Measurements from ENCODE around the gene MAP2K5.

MAP2K5 gene

DNA sequence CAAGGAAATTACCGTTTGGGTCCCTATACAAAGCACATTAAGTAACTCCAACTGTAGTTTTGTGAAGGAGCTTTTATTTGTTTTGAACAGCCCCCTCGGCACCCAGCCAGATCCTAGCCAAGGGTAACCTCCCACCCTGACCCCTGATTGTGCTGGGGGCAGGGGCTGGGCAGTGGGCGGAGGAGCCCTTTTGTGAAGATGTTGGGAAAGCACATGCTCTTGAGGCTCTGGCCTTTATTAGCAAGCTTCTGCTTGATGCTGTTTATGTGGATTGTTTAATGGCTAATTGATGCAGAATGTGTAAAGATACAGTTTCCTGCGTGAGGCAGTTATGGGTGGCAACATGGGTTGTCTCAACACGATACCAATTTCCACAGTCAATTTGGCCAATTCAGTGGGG lies 136.5 kb downstream of the MAP2K5 start:
- no peak for DNase-seq

DNA sequence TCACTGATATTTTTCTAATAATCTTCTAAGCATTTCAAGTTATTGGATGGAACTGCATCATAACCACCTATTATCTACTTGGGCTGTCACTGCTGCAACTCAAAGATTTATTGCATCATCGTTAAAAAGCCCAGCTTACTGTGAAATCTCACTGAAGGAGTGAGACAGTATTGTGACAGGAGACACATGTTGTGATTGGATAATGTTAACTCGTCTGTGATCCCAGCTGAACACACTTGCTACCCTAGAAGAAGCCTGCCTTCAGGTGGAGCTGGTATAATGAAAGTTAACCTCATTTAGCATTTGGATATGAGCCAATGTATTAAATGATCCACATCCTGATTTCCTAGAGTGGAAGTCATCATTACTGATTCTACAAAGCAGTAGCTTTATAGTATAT lies 138.1 kb downstream of the MAP2K5 start:
- no peak for DNase-seq

DNA sequence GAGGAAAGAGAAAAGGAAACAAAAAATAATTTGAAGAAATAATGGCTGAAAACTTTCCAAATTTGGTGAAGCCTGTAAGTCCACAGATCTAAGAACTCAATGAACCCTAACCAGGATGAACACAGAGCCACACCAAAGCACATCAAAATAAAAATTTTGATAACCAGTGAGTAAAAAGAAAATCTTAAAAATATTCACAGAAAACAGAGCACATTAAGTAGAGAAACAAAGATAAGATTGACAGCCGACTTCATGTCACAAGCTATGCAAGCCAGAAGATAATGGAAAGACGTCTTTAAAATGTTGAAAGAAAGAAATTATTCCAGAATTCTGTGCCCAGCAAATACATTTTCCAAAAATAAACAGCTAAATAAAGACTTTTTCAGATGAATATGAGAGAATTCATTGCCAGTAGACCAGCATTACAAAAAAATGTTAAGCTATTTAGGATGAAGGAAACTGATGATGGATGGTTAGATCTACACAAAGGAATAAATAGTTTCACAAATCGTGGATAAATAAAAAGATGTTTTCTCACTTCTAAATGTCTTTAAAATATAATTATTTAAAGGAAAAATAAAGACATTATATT lies 142.6 kb downstream of the MAP2K5 start:
- DNase-seq: no peak

DNA sequence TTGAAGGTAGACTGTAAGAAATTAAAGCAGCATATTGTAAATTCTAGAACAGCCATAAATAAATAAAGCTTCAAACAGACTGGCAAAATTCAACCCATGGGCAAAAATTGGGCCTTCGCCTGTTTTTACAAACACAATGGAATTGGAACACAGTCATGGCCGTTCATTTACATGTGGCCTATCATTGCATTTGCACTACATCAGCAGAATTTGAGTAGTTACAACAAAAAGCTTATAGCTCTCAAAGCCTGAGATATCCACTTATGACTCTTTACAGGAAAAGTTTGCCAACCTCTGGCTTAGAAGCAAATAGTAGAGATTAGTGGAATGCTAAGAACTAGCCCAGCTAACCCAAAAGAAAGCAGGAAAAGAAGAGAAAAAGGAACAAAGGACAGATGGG lies 143.2 kb downstream of the MAP2K5 start:
- DNase-seq: no peak

DNA sequence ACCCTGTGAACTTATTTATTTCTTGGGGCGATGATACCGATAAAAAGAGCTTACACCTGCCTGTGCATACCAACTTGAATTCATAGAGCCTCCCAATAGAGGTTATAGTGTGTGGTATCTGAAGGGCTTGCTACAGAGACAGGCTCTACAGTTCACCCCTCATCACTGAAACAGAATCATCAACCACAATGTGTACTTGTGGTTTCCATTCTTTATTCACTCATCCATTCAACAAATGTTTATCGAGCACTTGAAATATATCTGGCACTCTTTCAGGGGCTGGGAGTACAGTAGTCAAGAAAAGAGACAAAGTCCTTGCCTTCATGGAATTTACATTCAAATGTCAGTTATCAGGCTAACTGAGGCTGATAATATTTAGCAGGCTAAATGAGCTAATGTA lies 148.4 kb downstream of the MAP2K5 start:
- DNase-seq: no peak

DNA sequence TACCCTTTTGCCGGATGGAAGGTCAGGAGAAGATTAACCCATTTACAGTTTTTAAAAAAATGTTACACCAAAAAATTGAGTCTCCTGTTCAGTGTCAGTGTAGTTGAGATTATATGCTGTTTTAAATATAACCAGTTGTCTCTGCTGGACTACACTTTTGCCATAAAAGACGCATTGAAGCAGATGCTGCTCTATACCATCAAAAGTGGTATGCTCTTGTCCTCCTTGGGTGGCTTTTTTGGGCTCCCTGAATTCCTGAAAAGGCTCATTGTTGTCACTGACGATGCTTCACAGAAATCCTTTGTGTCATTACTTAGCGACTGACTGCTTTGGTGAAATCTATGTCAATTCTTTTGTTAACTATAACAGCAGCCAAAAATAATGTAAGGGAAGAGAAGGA lies 148.9 kb downstream of the MAP2K5 start:
- DNase-seq: no peak

DNA sequence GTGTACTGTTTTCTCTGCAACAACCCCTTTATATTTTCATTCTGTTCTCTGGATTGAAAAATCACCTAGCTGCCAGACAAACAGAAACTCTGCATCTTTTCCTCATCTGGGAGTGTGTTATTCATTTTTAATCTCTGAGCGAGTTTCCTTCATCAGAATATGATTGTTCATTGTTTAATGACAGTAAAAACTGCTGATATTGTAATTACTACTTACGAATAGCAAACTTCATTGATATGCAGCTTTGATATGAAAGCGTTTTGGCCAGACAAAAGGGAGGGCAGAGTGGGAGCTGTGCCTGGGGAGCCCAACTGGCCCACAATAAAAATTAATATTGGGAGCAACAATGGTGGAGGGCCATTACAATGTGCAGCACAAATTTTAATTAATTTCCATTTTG lies 150.1 kb downstream of the MAP2K5 start:
- DNase-seq: no peak

DNA sequence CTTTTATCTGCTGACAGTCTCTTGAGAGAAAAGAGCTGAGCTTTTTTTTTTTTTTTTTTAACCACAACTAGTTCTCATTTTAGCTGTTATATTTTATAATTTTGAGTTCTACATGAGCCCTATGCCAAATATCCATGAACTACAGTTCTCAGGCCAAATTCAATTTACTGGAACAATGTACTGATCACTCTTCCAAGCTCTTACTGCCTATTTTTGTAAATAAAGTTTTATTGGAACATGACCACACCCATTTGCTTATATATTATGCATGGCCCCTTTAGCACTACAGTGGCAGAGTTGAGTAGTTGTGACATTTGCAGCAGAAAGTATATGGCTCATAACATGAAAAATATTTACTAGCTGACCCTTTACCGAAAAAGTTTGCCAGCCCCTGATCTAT lies 153.6 kb downstream of the MAP2K5 start:
- DNase-seq: no peak

DNA sequence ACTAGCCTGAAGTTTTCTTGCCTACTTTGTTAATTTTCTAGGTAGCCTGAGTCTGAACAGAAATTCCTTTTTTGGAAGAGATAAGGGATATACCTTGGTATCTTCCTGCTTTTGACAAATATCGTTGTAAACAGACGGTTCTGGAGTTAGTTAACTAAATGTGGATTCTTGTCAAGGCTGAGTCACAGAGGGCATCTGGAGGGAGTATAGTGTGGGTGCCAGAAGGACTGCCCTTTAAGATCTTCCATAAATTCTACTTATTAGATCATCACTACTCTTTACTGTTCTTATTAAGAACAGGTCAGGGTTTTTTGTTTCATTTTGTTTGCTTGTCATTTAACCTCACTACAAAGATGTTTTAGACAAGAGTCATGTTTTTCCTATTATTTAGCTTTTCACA lies 157.5 kb downstream of the MAP2K5 start:
- no peak for DNase-seq

DNA sequence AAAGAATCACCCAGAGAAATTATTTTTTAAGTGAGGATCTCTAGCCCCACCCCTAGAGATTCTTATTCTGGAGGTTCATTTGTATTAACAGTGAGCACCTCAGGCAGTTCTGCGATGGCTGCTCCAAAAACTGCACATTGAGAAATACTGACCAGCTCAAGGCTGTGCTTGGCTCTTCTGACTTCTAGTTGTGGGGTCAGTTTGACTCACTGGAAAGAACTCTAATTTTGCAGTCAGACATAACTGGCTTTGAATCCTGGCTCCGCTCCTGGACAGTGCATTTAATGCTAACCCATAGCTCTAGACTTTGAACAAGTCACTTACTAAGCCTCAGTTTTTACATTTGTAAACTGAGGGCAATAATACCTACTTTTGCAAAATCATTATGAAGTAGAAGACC lies 159.2 kb downstream of the MAP2K5 start:
- no peak for DNase-seq

DNA sequence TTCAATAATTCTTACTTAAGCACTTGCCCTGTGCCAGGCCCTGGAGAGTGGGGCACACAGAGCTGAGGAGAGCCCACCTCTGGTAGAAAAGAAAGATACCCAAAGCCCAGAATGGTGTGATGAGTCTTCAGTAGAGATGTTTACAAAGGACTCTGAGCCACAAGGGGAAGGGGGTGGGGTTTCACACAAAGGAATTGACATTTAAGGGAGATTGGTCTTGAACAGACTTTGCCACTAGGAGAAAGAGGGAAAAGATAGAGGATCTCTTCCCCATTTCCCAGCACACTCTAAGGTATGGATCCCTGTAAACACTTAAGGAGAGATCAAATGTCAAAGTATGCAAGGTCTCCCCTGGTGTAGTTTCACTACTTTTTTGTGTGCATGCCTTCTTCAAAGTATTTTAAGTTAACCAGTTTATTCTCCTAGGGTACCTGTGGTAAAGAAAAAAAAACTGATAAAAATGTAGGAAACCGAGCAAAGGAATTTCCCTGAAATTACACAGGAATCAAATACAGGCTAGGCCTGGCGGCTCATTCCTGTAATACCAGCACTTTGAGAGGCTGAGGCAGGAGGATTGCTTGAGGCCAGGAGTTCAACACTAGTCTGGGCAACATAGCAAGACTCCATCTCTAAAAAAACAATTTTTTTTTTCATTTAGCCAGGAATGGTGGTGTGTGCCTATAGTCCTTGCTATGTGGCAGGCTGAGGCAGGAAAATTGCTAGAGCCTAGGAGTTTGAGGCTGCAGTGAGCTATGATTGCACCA lies 165.2 kb downstream of the MAP2K5 start:
- DNase-seq: no peak

DNA sequence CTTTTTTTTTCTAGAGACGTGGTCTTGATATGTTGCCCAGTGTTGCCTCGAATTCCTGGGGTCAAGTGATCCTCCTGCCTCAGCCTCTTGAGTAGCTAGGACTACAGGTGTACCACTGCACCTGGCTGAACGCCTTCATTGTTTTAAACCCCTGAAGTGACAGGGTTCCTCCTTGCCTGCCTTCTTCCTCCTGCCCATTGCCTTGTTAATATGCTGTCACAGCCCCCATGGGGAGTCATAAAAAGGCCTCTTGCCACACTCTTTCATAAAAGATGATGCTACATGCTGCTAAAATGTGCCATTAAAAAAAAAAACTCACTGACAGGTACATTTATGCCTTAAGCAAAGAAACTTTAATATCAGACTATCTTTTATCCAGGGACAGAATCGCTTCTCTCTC lies 166.0 kb downstream of the MAP2K5 start:
- no peak for DNase-seq

DNA sequence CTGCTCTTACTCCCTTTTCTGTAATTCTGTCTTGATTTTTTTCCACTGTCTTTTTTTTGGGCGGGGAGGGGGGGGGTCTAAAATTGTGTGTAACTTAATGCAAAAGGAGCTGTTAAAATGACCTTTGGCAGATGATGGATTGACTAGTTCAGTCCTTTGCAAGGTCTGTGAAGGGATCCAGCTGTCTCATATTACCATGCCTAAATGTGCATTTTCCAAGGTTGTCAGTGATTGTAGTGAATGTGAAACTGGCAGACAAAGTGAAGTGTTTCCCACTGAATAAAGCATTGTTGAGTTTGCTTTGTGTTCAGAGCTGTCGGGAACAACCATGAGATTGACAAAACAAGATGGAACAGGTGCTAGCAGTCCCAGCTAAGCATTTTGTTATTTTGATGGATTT lies 172.7 kb downstream of the MAP2K5 start:
- no peak for DNase-seq

DNA sequence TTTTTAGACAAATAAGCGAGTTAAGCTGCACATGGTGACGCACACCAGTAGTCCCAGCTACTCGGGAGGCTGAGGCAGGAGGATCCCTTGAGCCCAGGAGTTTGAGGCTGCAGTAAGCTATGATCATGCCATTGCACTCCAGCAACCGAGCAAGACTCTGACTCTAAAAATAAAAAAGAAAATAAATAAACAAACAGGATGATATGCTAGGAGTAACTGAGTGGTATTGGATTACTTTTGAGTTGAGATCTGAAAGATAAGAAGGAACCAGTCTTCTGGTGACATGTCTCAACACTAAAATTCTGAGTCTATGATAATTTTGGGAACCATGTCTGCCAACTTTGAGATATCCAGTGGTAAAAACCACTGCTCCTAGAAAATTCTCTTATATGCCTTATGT lies 173.7 kb downstream of the MAP2K5 start:
- no peak for DNase-seq

DNA sequence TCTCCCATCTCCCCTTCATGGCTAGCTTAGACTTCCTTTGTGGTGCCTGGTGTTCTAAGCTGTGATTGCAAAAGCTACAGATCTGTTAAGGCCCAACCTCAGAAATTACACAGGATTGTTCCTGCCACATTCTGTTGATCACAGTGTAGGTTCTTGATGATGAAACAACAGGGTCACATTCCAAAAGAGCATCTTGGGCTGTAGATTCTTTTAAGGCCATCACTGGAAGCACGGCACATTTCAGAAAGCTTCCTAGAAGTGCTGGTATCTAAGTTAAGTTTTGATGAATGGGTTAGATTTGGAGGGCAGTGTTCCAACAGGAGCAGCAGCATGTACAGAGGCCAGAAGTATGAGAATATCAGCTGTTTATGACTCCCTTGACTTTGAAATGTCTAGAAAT lies 175.3 kb downstream of the MAP2K5 start:
- DNase-seq: no peak

DNA sequence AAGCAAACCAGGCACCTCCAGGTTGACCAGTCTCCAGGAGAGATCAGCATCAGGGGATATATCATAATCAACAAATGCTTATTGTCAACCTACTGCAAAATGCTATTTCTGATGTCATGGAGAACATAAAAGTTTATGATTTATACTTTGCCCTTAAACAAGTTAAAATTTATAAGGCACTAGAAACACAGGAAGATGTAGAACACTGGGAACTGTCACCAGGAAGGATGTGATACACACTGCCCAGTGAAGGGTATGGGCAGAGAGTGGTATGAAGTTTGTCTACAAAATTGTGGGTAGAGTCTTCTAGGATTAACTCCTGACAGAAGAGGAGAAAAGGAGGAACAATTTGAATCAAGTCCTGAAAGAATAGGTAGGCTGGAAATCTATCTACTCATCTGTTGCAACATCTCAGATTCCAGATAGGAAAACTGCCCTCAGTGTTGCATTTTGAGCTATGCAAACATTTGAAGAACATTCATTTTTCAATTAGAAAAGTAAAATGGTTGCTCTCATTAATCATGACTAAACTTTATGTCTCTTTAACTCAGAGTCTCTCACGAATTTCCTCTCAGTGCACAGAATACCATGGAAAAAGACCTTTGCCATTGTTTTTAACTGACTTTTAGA lies 176.9 kb downstream of the MAP2K5 start:
- no peak for DNase-seq

DNA sequence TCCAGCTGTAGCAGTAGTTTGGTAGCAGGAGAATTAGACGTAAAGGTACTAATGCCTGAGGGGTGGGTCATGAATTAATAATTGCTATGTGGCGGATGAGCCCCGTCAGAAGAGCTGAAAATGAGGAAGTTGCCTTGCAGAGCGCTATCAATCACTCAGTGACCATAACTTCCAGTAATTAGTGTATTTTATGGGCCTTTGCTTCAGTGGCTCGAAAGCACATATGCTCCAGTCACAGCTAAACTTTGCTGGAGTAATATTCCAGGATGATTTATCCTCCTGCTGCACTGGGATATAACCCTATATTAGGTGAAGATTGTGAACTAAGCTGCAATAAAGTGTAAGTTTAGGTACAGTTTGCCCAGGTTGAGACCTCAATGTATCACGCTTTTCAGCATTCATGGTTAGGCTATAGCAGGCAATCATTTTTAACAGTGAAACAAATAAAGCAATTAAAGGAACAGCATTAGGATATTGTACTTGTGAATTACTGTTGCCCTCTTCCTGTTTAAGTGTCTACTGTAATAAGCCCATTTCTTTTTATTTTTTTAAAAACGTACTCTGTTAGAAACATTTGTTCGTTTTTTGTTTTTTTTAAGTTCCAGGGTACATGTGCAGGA lies 178.2 kb downstream of the MAP2K5 start:
- DNase-seq: no peak

DNA sequence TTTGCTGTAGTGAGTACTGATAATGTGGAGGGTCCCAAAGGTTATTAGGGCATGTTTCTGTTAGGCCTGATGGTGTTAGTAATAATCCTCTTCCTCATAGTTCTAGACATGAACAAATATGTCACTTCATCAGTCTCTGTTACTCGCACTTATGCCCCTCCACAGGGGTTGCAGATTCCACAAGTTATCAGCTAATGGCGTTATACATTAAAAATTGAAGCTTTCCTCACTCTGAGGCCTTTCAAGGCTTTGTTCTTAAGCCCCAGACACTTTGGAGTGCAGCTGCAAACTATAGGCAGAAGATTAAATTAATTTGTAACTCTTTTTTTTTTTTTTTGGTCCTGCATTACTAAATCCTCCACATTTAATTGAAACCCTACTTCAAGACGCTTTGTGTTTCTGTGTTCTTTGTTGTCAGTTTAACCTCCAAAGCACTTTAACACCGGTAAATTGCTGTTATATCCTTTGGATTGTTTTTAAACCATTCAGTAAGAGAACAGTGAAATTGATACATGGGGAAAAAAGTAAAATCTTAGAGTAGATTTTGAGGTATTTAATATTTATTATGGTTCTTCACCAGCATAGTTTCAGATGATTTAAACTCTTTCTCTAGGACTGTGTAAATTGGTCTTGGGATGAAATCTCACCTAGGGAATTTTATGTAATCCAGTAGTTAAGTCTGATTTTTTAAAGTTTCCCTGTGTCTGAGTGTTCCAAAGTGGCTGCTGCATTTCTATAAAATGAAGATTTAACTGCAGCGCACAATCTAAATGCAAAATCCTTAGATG lies 179.7 kb downstream of the MAP2K5 start:
- DNase-seq: no peak

DNA sequence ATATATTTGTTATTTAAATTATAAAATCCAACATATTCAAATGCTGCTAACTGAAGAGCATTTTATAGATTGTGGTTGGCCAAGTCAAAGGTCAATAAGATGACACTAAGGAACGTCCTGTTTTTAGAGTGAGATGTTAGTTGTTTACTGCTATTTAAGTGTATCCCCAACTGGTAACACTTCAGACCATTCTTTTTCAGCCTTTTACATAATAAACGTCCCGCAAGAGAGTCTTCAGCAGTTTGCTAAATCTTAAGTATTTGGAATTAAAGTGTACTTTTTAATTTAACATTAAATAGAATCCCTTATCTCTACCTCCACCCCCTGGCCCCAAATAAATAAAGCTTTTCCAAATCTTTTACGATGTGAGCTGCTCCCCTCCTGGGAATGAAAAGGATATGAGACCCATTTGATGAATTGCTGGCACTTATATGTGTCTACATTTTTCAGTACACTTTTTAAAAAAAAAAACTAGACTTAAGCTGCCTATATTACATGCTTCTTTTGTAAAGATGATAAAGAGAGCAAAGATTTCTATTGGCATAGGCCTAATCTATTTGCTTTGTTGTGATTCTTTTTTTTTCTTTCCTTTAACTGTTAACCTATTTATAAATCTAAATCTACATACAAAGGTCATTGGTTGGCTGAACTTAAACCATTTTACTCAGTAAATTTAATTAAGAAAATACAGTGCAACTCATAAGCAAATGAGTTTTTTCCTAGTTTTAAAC lies 181.0 kb downstream of the MAP2K5 start:
- no peak for DNase-seq

DNA sequence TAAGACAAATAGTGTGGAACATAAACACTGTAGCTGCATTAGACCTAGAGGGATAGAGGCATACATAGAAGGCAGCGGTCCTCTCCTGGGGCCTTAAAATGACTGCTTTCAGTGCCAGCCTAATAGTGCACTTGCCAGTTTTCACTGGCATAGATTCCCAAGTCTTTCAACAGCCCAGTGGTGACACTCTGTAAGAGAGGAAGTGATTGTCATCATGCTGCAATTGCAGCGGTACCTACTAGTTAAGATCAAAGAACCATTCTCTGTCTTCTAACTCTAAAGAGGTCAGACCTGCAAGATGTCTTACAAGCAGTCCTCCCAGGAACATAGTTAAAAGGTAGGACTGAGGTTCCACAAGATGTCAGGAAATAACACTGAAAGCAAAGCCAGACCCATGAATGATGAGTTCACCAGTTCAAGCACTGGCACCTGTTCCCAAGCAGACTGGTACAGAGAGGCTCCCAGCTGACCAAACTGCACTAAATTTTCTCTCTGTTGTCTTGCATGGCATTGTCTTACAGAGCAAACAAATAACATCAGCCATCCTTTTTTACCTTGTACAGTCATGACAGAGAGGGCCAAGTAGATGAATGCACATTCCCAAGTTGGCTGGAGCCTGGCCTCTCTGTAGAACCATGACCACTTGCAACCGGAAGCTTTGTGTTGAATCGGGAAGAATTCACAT lies 182.3 kb downstream of the MAP2K5 start:
- DNase-seq: no peak

DNA sequence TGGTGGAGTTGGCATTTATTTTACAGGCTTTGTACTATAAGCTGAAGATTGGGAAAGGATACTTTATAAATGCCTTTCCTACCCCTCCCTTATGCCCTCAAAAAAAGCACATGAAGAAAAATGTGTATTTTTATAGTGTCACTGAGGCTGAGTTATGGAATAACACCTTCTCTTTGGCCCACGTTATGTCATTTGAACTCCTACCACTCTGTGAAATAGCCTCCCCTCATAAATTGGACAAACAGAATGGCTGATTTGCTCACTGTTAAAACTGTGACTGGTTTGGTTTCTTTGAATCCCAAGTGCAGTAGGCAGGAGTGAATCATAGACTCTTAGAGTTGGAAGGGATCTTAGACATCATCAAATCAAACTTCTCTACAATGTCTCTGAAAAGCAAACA lies 187.6 kb downstream of the MAP2K5 start:
- DNase-seq: no peak
